HCT116 (cell line): ENCODE data around the gene SOCS7. TPM values are rescaled to one million over a fixed set of nuclear protein-coding genes. Genes with fewer than 3 reads are reported as not detected.

Source experiments
- ATAC-seq: fragments of 200-7000 bp; cut with Tn5 transposase; 2 replicates; pipeline ENCODE4 v1.9.1; 2020; ENCODE audit warnings: mild to moderate bottlenecking, moderate library complexity
- BruUV-seq: library from RNA; stranded (reverse); fragments of 400-500 nt; replicated peaks from 2 replicates; lab custom pipeline; 2021; lab: Mats Ljungman, UMichigan
- CTCF ChIA-PET: fragments of 300-600 bp; sonication (Branson Sonifier 250); formaldehyde crosslinking; loops from one replicate; lab custom pipeline; 2021; ENCODE audit warnings: antibody characterized with exemption; lab: Charles Lee
- POLR2A ChIA-PET: fragments of 300-600, 350-600 bp; sonication (Branson Sonifier 250); formaldehyde crosslinking; loops from one replicate; lab custom pipeline; 2021; ENCODE audit warnings: antibody characterized with exemption; lab: Charles Lee
- RAD21 ChIA-PET, 2 experiments: fragments of 300-600 bp; sonication (Branson Sonifier 250); formaldehyde crosslinking; loops; one replicate each; lab custom pipeline; 2023; ENCODE audit warnings: low total read pairs in 2 of 2; ENCODE audit not compliant: uncharacterized antibody in 2 of 2, unreplicated experiment in 2 of 2, low non-redundant PET in 1 of 2; lab: Charles Lee
- DNase-seq: peaks from one replicate; pipeline ENCODE4 v3.0.0-alpha.2; 2010; ENCODE audit warnings: low read depth, low spot score
- H2AFZ ChIP-seq: fragments of 200-600 bp; shearing (Covaris generic), sonication (generic); 2 replicates; pipeline ENCODE4 v1.6.1; 2017; ENCODE audit warnings: low read depth, mixed run types, mixed read lengths, antibody characterized with exemption, low read length; ENCODE audit not compliant: poor library complexity, severe bottlenecking
- H3K27ac ChIP-seq: 2 replicates; pipeline ENCODE4 v1.5.1; 2012; ENCODE audit warnings: low read depth, low read length
- H3K27me3 ChIP-seq: fragments of 200-600 bp; sonication (generic); 2 replicates; pipeline ENCODE4 v1.6.1; 2016; ENCODE audit warnings: mixed run types, low read length, mixed read lengths; ENCODE audit not compliant: insufficient read depth
- H3K36me3 ChIP-seq, 2 experiments: fragments of 200-500 bp in 1 of 2; fragments of 200-600 bp in 1 of 2; sonication (Bioruptor generic) in 1 of 2; sonication (generic) in 1 of 2; 2 replicates each; pipeline versions ENCODE4 v1.5.1 to v1.6.1; 2014 to 2016; ENCODE audit warnings: low read length in 2 of 2, inconsistent platforms in 1 of 2, mixed read lengths in 1 of 2, mixed run types in 1 of 2; ENCODE audit not compliant: insufficient read depth in 2 of 2, control insufficient read depth in 1 of 2
- H3K4me1 ChIP-seq, 2 experiments: fragments of 200-600 bp in 1 of 2; sonication (generic) in 1 of 2; 2 replicates each; pipeline versions ENCODE4 v1.5.1 to v1.6.1; 2012 to 2017; ENCODE audit warnings: low read length in 2 of 2, inconsistent platforms in 1 of 2, mild to moderate bottlenecking in 1 of 2, mixed read lengths in 1 of 2, mixed run types in 1 of 2, moderate library complexity in 1 of 2; ENCODE audit not compliant: insufficient read depth in 2 of 2, control insufficient read depth in 1 of 2
- H3K4me2 ChIP-seq: fragments of 200-600 bp; sonication (generic); 2 replicates; pipeline ENCODE4 v1.6.1; 2017; ENCODE audit warnings: mixed run types, low read length, mixed read lengths
- H3K4me3 ChIP-seq, 2 experiments: fragments of 200-600 bp in 1 of 2; sonication (generic) in 1 of 2; replicated peaks in 1 of 2; 2 replicates each; pipeline ENCODE4 v1.5.1; 2011 to 2016; ENCODE audit warnings: low read length in 2 of 2, control low read depth in 1 of 2, low read depth in 1 of 2, mild to moderate bottlenecking in 1 of 2, mixed read lengths in 1 of 2, mixed run types in 1 of 2
- H3K79me2 ChIP-seq: fragments of 200-600 bp; sonication (generic); 2 replicates; pipeline ENCODE4 v1.6.1; 2017; ENCODE audit warnings: mild to moderate bottlenecking, mixed run types, low read length, moderate library complexity, mixed read lengths; ENCODE audit not compliant: insufficient read depth
- H3K9ac ChIP-seq: fragments of 200-600 bp; sonication (generic); 2 replicates; pipeline ENCODE4 v1.6.1; 2016; ENCODE audit warnings: low read length, mixed read lengths
- H3K9me2 ChIP-seq: fragments of 200-600 bp; sonication (generic), shearing (Covaris generic); 2 replicates; pipeline ENCODE4 v1.6.1; 2017; ENCODE audit warnings: mixed run types, mild to moderate bottlenecking, moderate library complexity; ENCODE audit not compliant: insufficient read depth
- H3K9me3 ChIP-seq, 2 experiments: fragments of 200-500 bp in 1 of 2; fragments of 200-600 bp in 1 of 2; sonication (Bioruptor generic) in 1 of 2; sonication (generic) in 1 of 2; 2 replicates each; pipeline ENCODE4 v1.6.1; 2014 to 2017; ENCODE audit warnings: low read length in 2 of 2, mixed read lengths in 2 of 2, inconsistent platforms in 1 of 2, low read depth in 1 of 2, mild to moderate bottlenecking in 1 of 2, mixed run types in 1 of 2, moderate library complexity in 1 of 2; ENCODE audit not compliant: control insufficient read depth in 1 of 2, insufficient read depth in 1 of 2
- H4K20me1 ChIP-seq: fragments of 200-600 bp; sonication (generic), shearing (Covaris generic); 2 replicates; pipeline ENCODE4 v1.6.1; 2017; ENCODE audit warnings: mixed run types, mild to moderate bottlenecking, moderate library complexity; ENCODE audit not compliant: insufficient read depth
- CEBPB ChIP-seq: IDR thresholded peaks from 2 replicates; pipeline ENCODE4 v1.6.1; 2012; ENCODE audit warnings: low read depth
- EZH2phosphoT487 ChIP-seq: fragments of 200-600 bp; IDR thresholded peaks from 2 replicates; pipeline ENCODE4 v1.6.1; 2018; ENCODE audit warnings: antibody characterized with exemption, borderline replicate concordance
- JUND ChIP-seq: IDR thresholded peaks from 2 replicates; pipeline ENCODE4 v1.6.1; 2012
- POLR2A ChIP-seq: IDR thresholded peaks from 2 replicates; pipeline ENCODE4 v1.7.0; 2011; ENCODE audit warnings: borderline replicate concordance; ENCODE audit not compliant: insufficient read depth, insufficient read length; ENCODE audit errors: extremely low read depth
- POLR2AphosphoS5 ChIP-seq: IDR thresholded peaks from 2 replicates; pipeline ENCODE4 v1.6.1; 2011; ENCODE audit warnings: mild to moderate bottlenecking, low read depth, low read length, moderate library complexity
- SIN3A ChIP-seq: IDR thresholded peaks from 2 replicates; pipeline ENCODE4 v1.6.1; 2012; ENCODE audit warnings: low read depth
- SRF ChIP-seq: IDR thresholded peaks from 2 replicates; pipeline ENCODE4 v1.6.1; 2012; ENCODE audit warnings: low read depth
- TCF7L2 ChIP-seq: IDR thresholded peaks from 2 replicates; pipeline ENCODE4 v1.7.0; 2011; ENCODE audit warnings: borderline replicate concordance, inconsistent platforms; ENCODE audit not compliant: insufficient read depth, insufficient read length; ENCODE audit errors: extremely low read depth
- YY1 ChIP-seq: IDR thresholded peaks from 2 replicates; pipeline ENCODE4 v1.6.1; 2011; ENCODE audit warnings: low read length, low read depth, moderate library complexity, mild to moderate bottlenecking; ENCODE audit not compliant: insufficient replicate concordance; ENCODE audit errors: extremely low read depth
- ZFX ChIP-seq: fragments of 450-650 bp; IDR thresholded peaks from 2 replicates; pipeline ENCODE4 v1.6.1; 2017
- intact Hi-C: fragments of 100-400 bp; cut with micrococcal nuclease; formaldehyde crosslinking; loops from 2 replicates; pipeline ENCODE4 v1.10.0; 2022
- total RNA-seq: library from RNA; stranded (reverse); gene quantifications from one replicate; pipeline ENCODE4 v1.2.1, GENCODE V29; 2021; ENCODE audit not compliant: unreplicated experiment
- TF ChIP-seq, protein P1 (sequence below): IDR thresholded peaks from 2 replicates; pipeline ENCODE4 v1.6.1; 2012
- TF ChIP-seq, protein P2 (sequence below), 3 experiments: fragments of 200-600 bp in 1 of 3; sonication (generic) in 1 of 3; IDR thresholded peaks in 2 of 3; conservative IDR thresholded peaks in 1 of 3; 2 replicates each; pipeline ENCODE4 v1.5.1; 2012 to 2017; ENCODE audit warnings: low read depth in 2 of 3, low read length in 2 of 3, antibody characterized with exemption in 1 of 3, borderline replicate concordance in 1 of 3, control low read depth in 1 of 3, mild to moderate bottlenecking in 1 of 3, mixed read lengths in 1 of 3, mixed run types in 1 of 3, moderate library complexity in 1 of 3; ENCODE audit not compliant: insufficient read depth in 1 of 3
- TF ChIP-seq, protein P3 (sequence below): IDR thresholded peaks from 2 replicates; pipeline ENCODE4 v1.6.1; 2012; ENCODE audit warnings: low read depth

Gene SOCS7
- total RNA-seq, 1 experiment from 2014 or later, result 49.9 TPM

DNA sequence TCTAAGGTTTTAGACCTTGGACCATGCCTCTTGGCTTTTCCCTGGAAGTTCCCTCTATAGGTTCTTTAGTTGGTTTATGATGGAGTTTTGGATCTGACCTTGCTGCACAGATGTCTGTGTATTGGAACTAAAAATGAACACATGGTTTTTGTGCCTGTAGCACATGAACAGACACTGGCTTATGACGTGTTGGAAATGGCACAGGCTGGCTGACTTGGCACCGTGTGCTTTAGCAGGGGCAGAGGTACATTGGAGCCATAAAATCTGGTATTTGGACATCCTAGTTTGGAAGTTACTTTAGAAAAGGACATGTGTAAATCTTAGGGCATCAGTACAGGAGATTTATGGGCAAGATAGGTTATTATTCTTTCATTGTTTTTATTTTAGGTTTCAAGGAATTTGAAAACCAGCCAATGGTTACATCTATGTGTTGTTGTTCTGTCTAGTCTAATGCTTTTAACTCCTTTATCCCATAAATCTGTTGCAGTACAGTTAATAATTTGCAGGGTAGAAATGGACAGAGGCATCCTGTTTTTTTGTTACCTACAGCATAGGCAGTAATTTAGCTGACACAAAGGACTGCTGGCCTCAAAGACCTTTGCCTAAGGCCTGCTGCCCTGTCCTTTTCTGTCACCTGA, 6.0 kb downstream of the SOCS7 start:
- no peak for ATAC-seq
- H3K4me1 ChIP-seq, result peaks cover 4 to 13% of the 10 kb centered on the region in 2 experiments; a peak in 3 of 4 replicates
- TF ChIP-seq ZFX, result no peak
- TF ChIP-seq CEBPB, result no peak
- no peak for TF ChIP-seq YY1
- no peak for TF ChIP-seq JUND
- TF ChIP-seq POLR2AphosphoS5, result no peak
- TF ChIP-seq, protein P1, sequence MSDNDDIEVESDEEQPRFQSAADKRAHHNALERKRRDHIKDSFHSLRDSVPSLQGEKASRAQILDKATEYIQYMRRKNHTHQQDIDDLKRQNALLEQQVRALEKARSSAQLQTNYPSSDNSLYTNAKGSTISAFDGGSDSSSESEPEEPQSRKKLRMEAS, result no peak
- no peak for TF ChIP-seq SRF
- TF ChIP-seq EZH2phosphoT487, result no peak
- no peak for TF ChIP-seq TCF7L2
- TF ChIP-seq, protein P2, sequence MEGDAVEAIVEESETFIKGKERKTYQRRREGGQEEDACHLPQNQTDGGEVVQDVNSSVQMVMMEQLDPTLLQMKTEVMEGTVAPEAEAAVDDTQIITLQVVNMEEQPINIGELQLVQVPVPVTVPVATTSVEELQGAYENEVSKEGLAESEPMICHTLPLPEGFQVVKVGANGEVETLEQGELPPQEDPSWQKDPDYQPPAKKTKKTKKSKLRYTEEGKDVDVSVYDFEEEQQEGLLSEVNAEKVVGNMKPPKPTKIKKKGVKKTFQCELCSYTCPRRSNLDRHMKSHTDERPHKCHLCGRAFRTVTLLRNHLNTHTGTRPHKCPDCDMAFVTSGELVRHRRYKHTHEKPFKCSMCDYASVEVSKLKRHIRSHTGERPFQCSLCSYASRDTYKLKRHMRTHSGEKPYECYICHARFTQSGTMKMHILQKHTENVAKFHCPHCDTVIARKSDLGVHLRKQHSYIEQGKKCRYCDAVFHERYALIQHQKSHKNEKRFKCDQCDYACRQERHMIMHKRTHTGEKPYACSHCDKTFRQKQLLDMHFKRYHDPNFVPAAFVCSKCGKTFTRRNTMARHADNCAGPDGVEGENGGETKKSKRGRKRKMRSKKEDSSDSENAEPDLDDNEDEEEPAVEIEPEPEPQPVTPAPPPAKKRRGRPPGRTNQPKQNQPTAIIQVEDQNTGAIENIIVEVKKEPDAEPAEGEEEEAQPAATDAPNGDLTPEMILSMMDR (IDR thresholded peaks at IDR 0.05 in 2 of 3, conservative IDR thresholded peaks at IDR 0.05 in 1 of 3; ENCODE audit: borderline replicate concordance in 1 of 3, insufficient read depth in 1 of 3, low read depth in 2 of 3, low read length in 2 of 3), result no peak
- TF ChIP-seq SIN3A, result no peak
- TF ChIP-seq, protein P3, sequence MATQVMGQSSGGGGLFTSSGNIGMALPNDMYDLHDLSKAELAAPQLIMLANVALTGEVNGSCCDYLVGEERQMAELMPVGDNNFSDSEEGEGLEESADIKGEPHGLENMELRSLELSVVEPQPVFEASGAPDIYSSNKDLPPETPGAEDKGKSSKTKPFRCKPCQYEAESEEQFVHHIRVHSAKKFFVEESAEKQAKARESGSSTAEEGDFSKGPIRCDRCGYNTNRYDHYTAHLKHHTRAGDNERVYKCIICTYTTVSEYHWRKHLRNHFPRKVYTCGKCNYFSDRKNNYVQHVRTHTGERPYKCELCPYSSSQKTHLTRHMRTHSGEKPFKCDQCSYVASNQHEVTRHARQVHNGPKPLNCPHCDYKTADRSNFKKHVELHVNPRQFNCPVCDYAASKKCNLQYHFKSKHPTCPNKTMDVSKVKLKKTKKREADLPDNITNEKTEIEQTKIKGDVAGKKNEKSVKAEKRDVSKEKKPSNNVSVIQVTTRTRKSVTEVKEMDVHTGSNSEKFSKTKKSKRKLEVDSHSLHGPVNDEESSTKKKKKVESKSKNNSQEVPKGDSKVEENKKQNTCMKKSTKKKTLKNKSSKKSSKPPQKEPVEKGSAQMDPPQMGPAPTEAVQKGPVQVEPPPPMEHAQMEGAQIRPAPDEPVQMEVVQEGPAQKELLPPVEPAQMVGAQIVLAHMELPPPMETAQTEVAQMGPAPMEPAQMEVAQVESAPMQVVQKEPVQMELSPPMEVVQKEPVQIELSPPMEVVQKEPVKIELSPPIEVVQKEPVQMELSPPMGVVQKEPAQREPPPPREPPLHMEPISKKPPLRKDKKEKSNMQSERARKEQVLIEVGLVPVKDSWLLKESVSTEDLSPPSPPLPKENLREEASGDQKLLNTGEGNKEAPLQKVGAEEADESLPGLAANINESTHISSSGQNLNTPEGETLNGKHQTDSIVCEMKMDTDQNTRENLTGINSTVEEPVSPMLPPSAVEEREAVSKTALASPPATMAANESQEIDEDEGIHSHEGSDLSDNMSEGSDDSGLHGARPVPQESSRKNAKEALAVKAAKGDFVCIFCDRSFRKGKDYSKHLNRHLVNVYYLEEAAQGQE, result no peak
- no peak for TF ChIP-seq POLR2A
- intact Hi-C loops, result loop anchor here (10.0 kb wide), 1 partner anchor 127 kb away; no protein-coding TSS in a partner anchor
- H3K9me3 ChIP-seq, result no peaks in the 10 kb centered on the region
- H3K4me3 ChIP-seq, result no peak overlapping the region
- no peak overlapping the region for H2AFZ ChIP-seq
- 0 out of 4 replicates have a peak, but pooled peaks cover 0 to 4% of the 10 kb centered on the region in 2 experiments for H3K36me3 ChIP-seq
- H3K9me2 ChIP-seq, result no peaks in the 10 kb centered on the region
- H3K27me3 ChIP-seq, result no peaks in the 10 kb centered on the region
- DNase-seq, result no peak
- ChIA-PET RAD21 (no interaction called here), POLR2A (no interaction called here), CTCF (interaction anchor here (2.9 kb wide), 1 partner anchor 9 kb away, joined by 14 read pairs; no protein-coding TSS in a partner anchor)
- peaks cover 75% of the 10 kb centered on the region for H3K79me2 ChIP-seq
- no peak overlapping the region for H3K27ac ChIP-seq
- no TSS peak for BruUV-seq
- H3K4me2 ChIP-seq, result no peak overlapping the region
- 0 out of 2 replicates have a peak, but pooled peaks cover 3% of the 10 kb centered on the region for H4K20me1 ChIP-seq
- no peak overlapping the region for H3K9ac ChIP-seq
